Right lobe of liver (tissue), 6 donors: Measurements from ENCODE around the gene DYNLRB1. TPM values are rescaled to one million over a fixed set of nuclear protein-coding genes. Genes with fewer than 3 reads are reported as not detected.

Source experiments
- ATAC-seq, 4 donors: fragments of 200-7000 bp; cut with Tn5 transposase; one replicate each; pipeline ENCODE4 v1.9.1; 2020; ENCODE audit warnings: mild to moderate bottlenecking in 4 of 4, moderate library complexity in 4 of 4
- DNase-seq, 3 donors: peaks; one replicate each; pipeline ENCODE4 v3.0.0-alpha.2; 2020
- H3K27ac ChIP-seq, 3 donors: fragments of 200-600 bp; one replicate each; pipeline ENCODE4 v1.8.0; 2022
- H3K27me3 ChIP-seq, 2 donors: fragments of 200-600 bp; one replicate each; pipeline ENCODE4 v1.8.0; 2022
- H3K36me3 ChIP-seq, 4 donors: fragments of 200-600 bp; sonication (generic) in 1 of 4; one replicate each; pipeline versions ENCODE4 v1.5.1 to v1.8.0; 2017 to 2022; ENCODE audit warnings: control low read depth in 1 of 4
- H3K4me1 ChIP-seq, 4 donors: fragments of 200-600 bp; sonication (generic) in 1 of 4; one replicate each; pipeline versions ENCODE4 v1.5.1 to v1.8.0; 2017 to 2022; ENCODE audit warnings: control low read depth in 1 of 4
- H3K4me3 ChIP-seq, 3 donors: fragments of 200-600 bp; one replicate each; pipeline ENCODE4 v1.8.0; 2022
- H3K9me3 ChIP-seq, 4 donors: fragments of 200-600 bp; sonication (generic) in 1 of 4; one replicate each; pipeline versions ENCODE4 v1.5.1 to v1.8.0; 2017 to 2022; ENCODE audit warnings: control low read depth in 1 of 4
- POLR2A ChIP-seq: fragments of 450-650 bp; IDR thresholded peaks from one replicate; pipeline ENCODE4 v1.6.1; 2017; ENCODE audit warnings: antibody characterized with exemption, mild to moderate bottlenecking
- WGBS: methylation state at CpG from one replicate; pipeline ENCODE4 v1.1.6; 2018; ENCODE audit warnings: low coverage, low lambda C conversion rate; ENCODE audit not compliant: insufficient coverage; ENCODE audit errors: missing lambda C conversion rate; 5-methylcytosine and 5-hydroxymethylcytosine counted together
- intact Hi-C, 2 donors: fragments of 100-400 bp; cut with DNase I; formaldehyde crosslinking; loops; one replicate each; pipeline versions ENCODE4 v1.11.2 to v1.14.1; 2022
- total RNA-seq, 6 experiments: library from RNA; depleted of rRNA in 2 of 6; stranded (reverse); fragments of >200 nt in 2 of 6; fragmentation: NEBNext Ultra II Directional in 3 of 6; extraction: Animal tissue kit (Norgen Biotek cat#: 25700) in 3 of 6; gene quantifications; one replicate each; pipeline versions ENCODE4 v1.1.0 to v1.2.4, GENCODE V29; 2016 to 2023
- TF ChIP-seq, protein P1 (sequence below), 4 donors: fragments of 200-600 bp in 3 of 4; fragments of 450-650 bp in 1 of 4; IDR thresholded peaks; one replicate each; pipeline versions ENCODE4 v1.5.1 to v1.8.0; 2016 to 2022; ENCODE audit warnings: antibody characterized with exemption in 4 of 4, mild to moderate bottlenecking in 2 of 4
- donor health status: DM: no; HTN: yes; CAD: no.
- donor health status: DM: no; HTN: no; CAD: no.
- donor health status: DM: no; HTN: no; CAD: no.
- donor health status: DM: no; HTN: yes; CAD: no.
- donor health status: DM: no; HTN: yes; CAD: no.

DYNLRB1 gene
- total RNA-seq, 6 experiments from 2014 or later, result 34.8 to 84.3 (median 42.7) TPM

DNA sequence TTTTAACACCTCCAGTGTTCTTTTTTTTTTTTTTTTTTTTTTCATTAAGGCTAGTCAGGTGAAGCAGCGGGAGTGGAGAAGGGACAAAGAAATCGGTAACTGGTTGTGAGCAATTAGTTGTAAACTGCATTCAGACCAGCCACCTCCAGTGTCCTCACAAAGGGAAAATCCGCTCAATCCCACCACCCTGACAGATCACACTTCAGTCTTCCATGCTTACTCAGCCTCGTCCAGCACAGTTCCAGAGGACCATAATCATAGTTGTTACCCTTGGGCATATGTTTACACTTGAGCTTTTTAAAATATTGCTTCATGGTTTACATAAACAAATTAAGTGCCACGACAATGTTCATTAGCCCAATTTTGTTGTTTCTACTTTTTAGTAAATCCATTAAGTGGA, 10.2 kb downstream of the DYNLRB1 start:
- Histone ChIP-seq H3K36me3 (peaks cover 0 to 33% (median 13%) of the 10 kb centered on the region in 4 donors), H3K4me1 (peaks cover 0 to 15% (median 6%) of the 10 kb centered on the region in 4 donors), H3K4me3 (no peak overlapping the region), H3K9me3 (no peaks in the 10 kb centered on the region), H3K27me3 (no peaks in the 10 kb centered on the region), H3K27ac (peak overlapping the region in 1 of 3 donors; percentile 29)
- TF ChIP-seq POLR2A, result no peak
- TF ChIP-seq, protein P1, sequence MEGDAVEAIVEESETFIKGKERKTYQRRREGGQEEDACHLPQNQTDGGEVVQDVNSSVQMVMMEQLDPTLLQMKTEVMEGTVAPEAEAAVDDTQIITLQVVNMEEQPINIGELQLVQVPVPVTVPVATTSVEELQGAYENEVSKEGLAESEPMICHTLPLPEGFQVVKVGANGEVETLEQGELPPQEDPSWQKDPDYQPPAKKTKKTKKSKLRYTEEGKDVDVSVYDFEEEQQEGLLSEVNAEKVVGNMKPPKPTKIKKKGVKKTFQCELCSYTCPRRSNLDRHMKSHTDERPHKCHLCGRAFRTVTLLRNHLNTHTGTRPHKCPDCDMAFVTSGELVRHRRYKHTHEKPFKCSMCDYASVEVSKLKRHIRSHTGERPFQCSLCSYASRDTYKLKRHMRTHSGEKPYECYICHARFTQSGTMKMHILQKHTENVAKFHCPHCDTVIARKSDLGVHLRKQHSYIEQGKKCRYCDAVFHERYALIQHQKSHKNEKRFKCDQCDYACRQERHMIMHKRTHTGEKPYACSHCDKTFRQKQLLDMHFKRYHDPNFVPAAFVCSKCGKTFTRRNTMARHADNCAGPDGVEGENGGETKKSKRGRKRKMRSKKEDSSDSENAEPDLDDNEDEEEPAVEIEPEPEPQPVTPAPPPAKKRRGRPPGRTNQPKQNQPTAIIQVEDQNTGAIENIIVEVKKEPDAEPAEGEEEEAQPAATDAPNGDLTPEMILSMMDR (IDR thresholded peaks at IDR 0.05), result no peak
- DNase-seq (no peak), ATAC-seq (no peak)
- intact Hi-C loops, result no loop called here
- WGBS, result 78% methylated on average over 5 of the region's 5 CpGs

DNA sequence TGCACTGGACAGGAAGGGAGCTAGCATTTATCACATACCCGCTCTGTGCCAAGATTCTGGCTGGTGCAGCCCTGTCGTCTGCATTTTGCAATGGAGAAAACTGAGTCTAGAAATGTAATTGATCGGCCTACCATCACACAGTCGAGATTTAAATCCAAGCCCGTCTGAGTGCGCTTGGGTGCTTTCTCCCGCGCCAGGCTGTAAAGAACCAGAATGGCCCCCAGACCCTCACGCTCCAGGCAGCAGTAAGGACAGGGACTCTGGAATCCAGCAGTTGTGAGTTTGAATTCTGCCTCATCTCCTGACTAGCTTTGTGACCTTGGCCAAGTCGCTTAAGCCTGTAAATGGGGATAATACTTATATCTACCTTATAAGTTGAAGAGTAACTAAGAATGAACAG, 10.8 kb downstream of the DYNLRB1 start:
- Histone ChIP-seq H3K27me3 (no peaks in the 10 kb centered on the region), H3K9me3 (no peaks in the 10 kb centered on the region), H3K4me3 (no peak overlapping the region), H3K4me1 (peaks cover 0 to 15% (median 6%) of the 10 kb centered on the region in 4 donors), H3K36me3 (peaks cover 0 to 33% (median 13%) of the 10 kb centered on the region in 4 donors), H3K27ac (no peak overlapping the region)
- TF ChIP-seq, protein P1 (IDR thresholded peaks at IDR 0.05), result no peak
- TF ChIP-seq POLR2A, result no peak
- DNase-seq (peak in 1 of 3 donors; percentile 31), ATAC-seq (no peak)
- intact Hi-C loops, result no loop called here
- 91% methylated on average over 10 of the region's 10 CpGs for WGBS

DNA sequence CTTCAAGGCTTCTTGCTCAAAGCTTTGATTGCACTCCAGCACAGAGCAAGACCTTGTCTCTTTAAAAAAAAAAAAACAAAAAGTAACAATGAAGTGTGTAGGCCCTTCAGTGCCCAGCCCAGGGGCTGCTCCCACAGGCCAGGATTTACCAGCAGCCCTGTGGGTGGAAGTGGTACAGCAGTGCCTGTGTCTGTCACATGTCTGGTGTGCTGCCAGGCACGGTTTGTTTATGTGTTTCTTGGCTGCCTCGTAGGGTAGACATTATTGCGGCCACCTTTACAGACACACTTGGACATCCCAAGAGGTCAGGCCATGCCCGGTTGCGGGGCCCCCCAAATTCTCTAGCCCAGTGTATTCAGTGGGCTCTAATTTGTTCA, 12.7 kb downstream of the DYNLRB1 start:
- intact Hi-C loops, result no loop called here
- peak in 1 of 3 donors; percentile 56 for DNase-seq
- TF ChIP-seq, protein P1 (IDR thresholded peaks at IDR 0.05), result peak in 1 of 4 donors; percentile 3
- TF ChIP-seq POLR2A, result no peak
- Histone ChIP-seq H3K4me1 (peaks cover 0 to 18% (median 6%) of the 10 kb centered on the region in 4 donors), H3K36me3 (peaks cover 0 to 38% (median 13%) of the 10 kb centered on the region in 4 donors), H3K27me3 (no peaks in the 10 kb centered on the region), H3K9me3 (no peaks in the 10 kb centered on the region), H3K4me3 (no peak overlapping the region), H3K27ac (no peak overlapping the region)
- WGBS, result 39% methylated on average over 5 of the region's 5 CpGs
- peak in 2 of 4 donors; percentile 6 to 54 for ATAC-seq

DNA sequence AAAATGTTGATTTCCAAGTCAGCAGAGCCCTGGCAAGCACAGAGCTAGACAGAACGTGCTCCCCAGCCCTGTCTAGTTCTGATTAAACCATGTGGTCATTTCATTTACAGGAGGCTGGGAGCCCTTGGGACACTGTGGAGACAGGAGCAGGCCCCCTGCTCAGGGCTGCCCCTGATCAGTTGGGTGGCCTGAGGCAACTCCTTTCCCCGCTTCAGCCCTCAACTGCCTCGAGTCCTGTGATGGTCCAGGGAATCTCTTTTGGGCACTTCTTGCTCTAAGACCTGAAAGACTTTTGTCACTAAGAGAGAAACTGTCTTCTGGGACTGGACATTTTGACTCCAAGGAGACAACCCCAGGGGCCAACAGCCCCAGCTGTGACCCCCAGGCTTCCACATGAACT, 13.5 kb downstream of the DYNLRB1 start:
- peaks cover 0 to 18% (median 6%) of the 10 kb centered on the region in 4 donors for H3K4me1 ChIP-seq
- TF ChIP-seq, protein P1 (IDR thresholded peaks at IDR 0.05), result no peak
- no peak for TF ChIP-seq POLR2A
- no peaks in the 10 kb centered on the region for H3K27me3 ChIP-seq
- H3K36me3 ChIP-seq, result peaks cover 0 to 45% (median 15%) of the 10 kb centered on the region in 4 donors
- no CpG with 5 or more reads among the region's 3 CpGs for WGBS
- ATAC-seq (no peak), DNase-seq (peak in 1 of 3 donors; percentile 21)
- no peaks in the 10 kb centered on the region for H3K9me3 ChIP-seq
- H3K27ac ChIP-seq, result no peak overlapping the region
- intact Hi-C loops, result loop anchor here in 1 of 2 donors (10.0 kb wide), 1 partner anchor 175 kb away; the partner anchor contains the start of gene TP53INP2
- no peak overlapping the region for H3K4me3 ChIP-seq
